Measurements from ENCODE around the gene IFNA14. TPM values are rescaled to one million over a fixed set of nuclear protein-coding genes. Genes with fewer than 3 reads are reported as not detected.
"Not testable (repeated sequence)": the region's sequence is repeated elsewhere in the genome, so short reads cannot be mapped to it uniquely, and the experiment has no call there.

IFNA14 gene
- total RNA-seq, 1 experiment from 2014 or later, result not detected

GRCh38 chr9:21210782-21211181 is 29.0 kb downstream of the IFNA14 start:
- H3K4me1 Mint-ChIP-seq; H3K4ac ChIP-seq (ENCODE audit: low read depth, low read length); H3K56ac ChIP-seq (ENCODE audit: insufficient read length, low read depth, low read length); H3K4me2 ChIP-seq (ENCODE audit: insufficient read depth, insufficient read length, low read length); H3T11ph ChIP-seq (ENCODE audit: low read length); H2BK12ac ChIP-seq (ENCODE audit: insufficient read length, low read depth, low read length); H3K27me3 ChIP-seq (ENCODE audit: insufficient read depth, low read length); H3K23ac ChIP-seq (ENCODE audit: insufficient read length, low read depth, low read length); H2AFZ ChIP-seq (ENCODE audit: low read length); H2BK15ac ChIP-seq (ENCODE audit: low read depth, low read length); H3K9me3 ChIP-seq (ENCODE audit: control insufficient read depth, low read depth, low read length); H2AK5ac ChIP-seq (ENCODE audit: insufficient read length, low read length); H3K9ac ChIP-seq (ENCODE audit: extremely low read depth, insufficient read length, low read length); H2BK5ac ChIP-seq (ENCODE audit: insufficient read length, low read length); H3K27ac ChIP-seq (ENCODE audit: insufficient read length, low read depth, low read length); H2BK20ac ChIP-seq (ENCODE audit: low read depth, low read length, poor library complexity, severe bottlenecking); H2BK120ac ChIP-seq (ENCODE audit: low read depth, low read length, poor library complexity, severe bottlenecking); H3K9me3 Mint-ChIP-seq; H3K36me3 Mint-ChIP-seq (ENCODE audit: insufficient read depth in 1 of 3, low read depth in 3 of 3); H3K18ac ChIP-seq (ENCODE audit: insufficient read length, low read depth, low read length); H4K8ac ChIP-seq (replicated peaks; ENCODE audit: insufficient read length, low read depth, low read length); H4K91ac ChIP-seq (ENCODE audit: insufficient read length, low read depth, low read length); H3K14ac ChIP-seq (ENCODE audit: insufficient read depth, low read length); H3K79me1 ChIP-seq (ENCODE audit: insufficient read depth, low read depth, low read length, poor library complexity, severe bottlenecking); H4K20me1 ChIP-seq (ENCODE audit: control insufficient read depth, insufficient read depth, insufficient read length); H3K4me3 Mint-ChIP-seq; H3K4me1 ChIP-seq (ENCODE audit: insufficient read depth, low read length); H3K79me2 ChIP-seq (ENCODE audit: insufficient read depth, low read length); H4K5ac ChIP-seq (ENCODE audit: insufficient read length, low read depth, low read length); H3K23me2 ChIP-seq (ENCODE audit: insufficient read length, low read depth, low read length, poor library complexity, severe bottlenecking); H3K27ac Mint-ChIP-seq; H3K27me3 Mint-ChIP-seq (ENCODE audit: low read depth): not testable (repeated sequence)
- WGBS (ENCODE audit: extremely low coverage, insufficient read length, low lambda C conversion rate), result no CpG with 5 or more reads among the region's 2 CpGs
- peak; percentile 9 for DNase-seq
